ENCODE data around the gene RTTN. TPM values are rescaled to one million over a fixed set of nuclear protein-coding genes. Genes with fewer than 3 reads are reported as not detected.

RTTN gene
- total and polyA plus RNA-seq, 2 donors (not counting 3 experiments of a cell fraction or from before 2014, with no cell fraction given): 3.1 to 17.4 TPM

DNA sequence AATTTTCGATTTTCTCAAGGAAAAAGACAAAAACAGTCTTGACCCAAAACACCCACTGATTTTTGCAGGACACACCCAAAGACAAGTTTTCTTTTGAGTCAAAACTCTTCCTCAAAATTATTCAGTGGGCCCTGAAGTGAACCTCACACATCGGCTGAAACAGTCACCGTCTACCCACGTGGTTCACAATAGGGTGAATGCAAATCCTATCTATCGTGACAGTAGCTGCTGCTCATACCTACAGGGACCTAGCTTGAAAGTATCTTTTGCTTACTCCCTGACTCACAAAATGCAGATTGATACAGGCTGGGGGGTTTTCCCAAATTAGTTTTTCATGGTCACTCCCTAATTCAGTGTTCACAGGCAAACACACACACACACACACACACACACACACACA, 247.1 kb downstream of the RTTN start:
- no peak overlapping the region for H3K4me2 ChIP-seq (ENCODE audit: insufficient read depth, low read length)
- H3K27me3 ChIP-seq (ENCODE audit: control insufficient read depth in 2 of 2, insufficient read depth in 2 of 2, low read length in 2 of 2): no peaks in the 10 kb centered on the region
- no peaks in the 10 kb centered on the region for H4K20me1 ChIP-seq (replicated peaks; ENCODE audit: control insufficient read depth, extremely low read depth, insufficient read depth, low read length)
- BruUV-seq (replicated peaks): no TSS peak
- no peaks in the 10 kb centered on the region for H3K4me1 ChIP-seq (ENCODE audit: control insufficient read depth, extremely low read depth, insufficient read depth, low read length)
- intact Hi-C loops (cut with micrococcal nuclease): no loop called here
- H3K9ac ChIP-seq (replicated peaks; ENCODE audit: extremely low read depth, insufficient read depth, low read length): no peak overlapping the region
- no peaks in the 10 kb centered on the region for H3K9me1 ChIP-seq (replicated peaks; ENCODE audit: control insufficient read depth, extremely low read depth, insufficient read depth, low read length)
- ChIA-PET CTCF (no interaction called here), POLR2A (no interaction called here)
- no peak for FAIRE-seq
- no peak for DNase-seq (ENCODE audit: low read depth, low spot score)
- TF ChIP-seq POLR2AphosphoS5 (IDR thresholded peaks at IDR 0.05; ENCODE audit: insufficient read depth, low read depth, low read length): no peak
- no peak for TF ChIP-seq FOS (IDR thresholded peaks at IDR 0.05; ENCODE audit: borderline replicate concordance, insufficient read depth, low read length)
- no peak for TF ChIP-seq POLR2A (IDR thresholded peaks at IDR 0.05; ENCODE audit: low read depth, low read length)
- no peak for TF ChIP-seq GATA2 (IDR thresholded peaks at IDR 0.05; ENCODE audit: insufficient read depth, insufficient read length, low read depth, low read length)
- no peak overlapping the region for H3K27ac ChIP-seq (ENCODE audit: insufficient read depth, low read depth, low read length)
- dilution Hi-C loops (cut with MboI; ENCODE audit: extremely low pct_ligation_motif_present, low sequenced_read_pairs): no loop called here
- H3K4me3 ChIP-seq (replicated peaks in 1 of 3; ENCODE audit: insufficient read depth in 1 of 3, low read depth in 1 of 3, low read length in 3 of 3): no peak overlapping the region
- no peak overlapping the region for H2AFZ ChIP-seq (ENCODE audit: low read depth, low read length)
- no peaks in the 10 kb centered on the region for H3K9me3 ChIP-seq (replicated peaks; ENCODE audit: control insufficient read depth, insufficient read depth, low read length)
- H3K79me2 ChIP-seq (ENCODE audit: control insufficient read depth, insufficient read depth, low read length): no peaks in the 10 kb centered on the region
- H3K36me3 ChIP-seq (ENCODE audit: control insufficient read depth in 2 of 2, extremely low read depth in 1 of 2, insufficient read depth in 2 of 2, low read length in 2 of 2): no peaks in the 10 kb centered on the region

GRCh38 chr18:69957747-69958146, 247.7 kb downstream of the RTTN start:
- intact Hi-C loops (cut with micrococcal nuclease): no loop called here
- ChIA-PET POLR2A (no interaction called here), CTCF (no interaction called here)
- Histone ChIP-seq H3K4me1 (ENCODE audit: control insufficient read depth, extremely low read depth, insufficient read depth, low read length) (no peaks in the 10 kb centered on the region), H3K27ac (ENCODE audit: insufficient read depth, low read depth, low read length) (no peak overlapping the region), H3K9ac (replicated peaks; ENCODE audit: extremely low read depth, insufficient read depth, low read length) (no peak overlapping the region), H3K9me1 (replicated peaks; ENCODE audit: control insufficient read depth, extremely low read depth, insufficient read depth, low read length) (no peaks in the 10 kb centered on the region), H3K79me2 (ENCODE audit: control insufficient read depth, insufficient read depth, low read length) (no peaks in the 10 kb centered on the region), H4K20me1 (replicated peaks; ENCODE audit: control insufficient read depth, extremely low read depth, insufficient read depth, low read length) (no peaks in the 10 kb centered on the region), H3K9me3 (replicated peaks; ENCODE audit: control insufficient read depth, insufficient read depth, low read length) (no peaks in the 10 kb centered on the region), H3K36me3 (ENCODE audit: control insufficient read depth in 2 of 2, extremely low read depth in 1 of 2, insufficient read depth in 2 of 2, low read length in 2 of 2) (no peaks in the 10 kb centered on the region), H3K4me3 (replicated peaks in 1 of 3; ENCODE audit: insufficient read depth in 1 of 3, low read depth in 1 of 3, low read length in 3 of 3) (no peak overlapping the region), H3K27me3 (ENCODE audit: control insufficient read depth in 2 of 2, insufficient read depth in 2 of 2, low read length in 2 of 2) (no peaks in the 10 kb centered on the region), H3K4me2 (ENCODE audit: insufficient read depth, low read length) (no peak overlapping the region), H2AFZ (ENCODE audit: low read depth, low read length) (no peak overlapping the region)
- no peak for FAIRE-seq
- dilution Hi-C loops (cut with MboI; ENCODE audit: extremely low pct_ligation_motif_present, low sequenced_read_pairs): no loop called here
- TF ChIP-seq GATA2 (IDR thresholded peaks at IDR 0.05; ENCODE audit: insufficient read depth, insufficient read length, low read depth, low read length): no peak
- TF ChIP-seq JUN (IDR thresholded peaks at IDR 0.05; ENCODE audit: borderline replicate concordance, insufficient read depth, insufficient read length, low read depth): no peak
- no peak for TF ChIP-seq FOS (IDR thresholded peaks at IDR 0.05; ENCODE audit: borderline replicate concordance, insufficient read depth, low read length)
- no peak for DNase-seq (ENCODE audit: low read depth, low spot score)
- no TSS peak for BruUV-seq (replicated peaks)
